ENCODE data around the gene BACE1.

The BACE1 gene

GRCh38 chr11:117309310-117309709 is 6.7 kb downstream of the BACE1 start:
- no peak for DNase-seq (ENCODE audit: low spot score)

- no peak for DNase-seq (ENCODE audit: low spot score)
Observed at GRCh38 chr11:117305145-117305544, 10.9 kb downstream of the BACE1 start.

DNA sequence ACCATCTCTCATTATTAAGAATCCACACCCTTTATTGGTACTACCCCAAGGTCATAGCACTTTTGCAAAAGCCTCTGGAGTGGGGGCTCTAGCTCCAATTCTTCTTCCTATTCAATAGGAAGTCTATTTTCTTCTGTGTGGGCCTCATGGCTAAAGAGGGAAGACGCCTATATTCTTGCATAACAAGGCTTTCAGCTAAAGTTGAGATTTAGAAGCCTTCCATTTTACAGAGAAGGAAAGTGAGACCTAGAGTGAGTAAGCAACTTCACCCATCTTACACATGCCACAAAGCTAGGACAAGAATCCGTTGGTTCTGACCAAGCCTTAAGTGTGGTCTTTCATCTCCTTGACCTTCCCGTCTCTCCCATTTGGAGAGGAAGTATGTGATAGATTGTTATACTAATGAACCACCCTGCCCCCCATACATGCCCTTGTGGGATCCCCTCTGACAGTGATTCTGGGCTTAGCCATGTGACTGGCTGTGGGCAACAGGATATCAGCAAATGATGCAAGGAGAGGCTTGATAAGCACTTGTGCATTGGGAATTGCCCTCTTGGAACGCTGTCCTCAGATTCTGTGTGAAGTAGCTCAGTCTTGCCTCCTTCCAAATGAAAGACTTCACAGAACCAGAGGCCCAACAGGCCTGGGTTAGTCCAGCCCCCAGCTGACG is 12.3 kb downstream of the BACE1 start:
- DNase-seq (ENCODE audit: low spot score): no peak

GRCh38 chr11:117303101-117303500 is 13.0 kb downstream of the BACE1 start:
- no peak for DNase-seq (ENCODE audit: low spot score)

DNA sequence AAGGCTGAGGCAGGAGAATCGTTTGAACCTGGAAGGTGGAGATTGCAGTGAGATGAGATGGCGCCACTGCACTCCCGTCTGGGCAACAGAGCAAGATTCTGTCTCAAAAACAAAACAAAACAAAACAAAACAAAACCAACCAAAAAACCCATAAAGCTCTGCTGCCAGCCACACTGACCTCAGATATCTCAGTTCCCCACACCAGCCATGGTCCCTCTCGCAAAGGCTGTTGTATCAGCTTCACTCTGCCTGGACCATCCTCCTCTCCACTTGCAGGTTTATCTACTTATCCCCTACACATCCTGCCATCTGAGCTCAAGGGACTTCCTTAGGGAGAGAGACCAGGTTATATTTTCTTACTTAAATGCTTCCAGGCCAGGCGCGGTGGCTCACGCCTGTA is 13.8 kb downstream of the BACE1 start:
- DNase-seq (ENCODE audit: low spot score): no peak

- DNase-seq (ENCODE audit: low spot score): no peak
Observed at GRCh38 chr11:117300773-117301172, 15.3 kb downstream of the BACE1 start.

DNA sequence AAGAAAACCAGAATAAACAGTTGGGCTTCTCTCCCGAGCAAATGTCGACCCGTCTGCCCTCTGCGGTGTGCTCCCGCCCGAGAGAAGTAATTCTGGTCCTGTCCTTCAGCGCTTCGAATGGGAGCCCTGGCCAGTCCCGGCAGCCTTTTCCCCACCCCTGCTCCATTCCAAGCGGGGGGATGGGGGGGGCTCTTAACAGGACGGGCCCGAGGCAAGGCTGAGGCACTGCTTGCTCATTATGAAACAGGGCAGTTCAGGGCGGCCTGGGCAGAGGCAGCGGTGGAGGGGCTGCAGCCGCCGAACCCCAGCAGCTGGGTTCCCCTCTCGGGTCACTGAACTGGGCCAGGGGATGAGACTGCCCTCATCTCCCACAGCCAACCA is 15.8 kb downstream of the BACE1 start:
- DNase-seq (ENCODE audit: low spot score): no peak

DNA sequence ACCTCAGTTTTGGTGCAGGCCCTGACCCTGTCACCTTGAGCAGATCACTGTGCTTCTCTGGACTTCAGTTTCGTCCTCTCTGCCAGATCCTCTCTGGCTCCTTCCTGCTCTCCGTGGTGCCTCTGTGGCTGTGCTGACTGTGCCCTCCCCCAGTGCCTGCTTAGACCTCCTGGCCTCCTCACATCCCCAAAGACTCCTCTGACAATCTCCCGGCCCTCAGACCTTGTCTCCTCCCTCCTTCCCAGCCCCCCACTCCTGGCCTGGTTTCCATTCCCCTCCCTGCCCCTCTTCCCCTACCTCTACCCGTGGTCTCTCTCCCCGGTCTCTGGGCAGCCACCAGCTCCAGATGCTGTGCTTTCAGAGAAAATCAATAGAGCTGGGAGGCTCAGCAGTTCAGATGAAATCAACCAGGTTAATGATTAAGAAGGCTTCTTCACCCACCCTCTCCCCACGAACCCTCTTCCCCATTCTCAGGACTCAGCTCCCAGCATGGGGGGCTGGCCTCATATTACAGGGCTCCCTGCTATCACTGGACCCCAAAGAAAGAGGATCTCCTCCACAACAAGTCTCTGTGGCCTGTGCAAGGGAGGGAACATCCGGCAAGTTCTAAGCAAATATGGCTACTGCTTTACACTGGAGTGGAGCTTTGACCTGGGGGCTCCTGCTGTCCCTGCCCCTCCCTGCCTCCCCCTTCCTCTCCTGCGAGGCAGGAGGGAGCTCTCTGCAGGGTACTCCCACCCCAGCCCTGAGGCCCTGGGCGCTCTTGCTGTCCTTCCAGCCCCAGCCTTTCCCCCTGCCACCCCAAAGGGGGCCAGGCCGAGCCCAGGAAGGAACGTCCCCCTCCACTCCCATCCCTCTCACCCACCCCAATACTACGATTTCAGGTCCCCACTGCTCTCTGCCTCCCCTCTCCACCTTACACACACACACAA is 16.4 kb downstream of the BACE1 start:
- DNase-seq (ENCODE audit: low spot score): no peak

GRCh38 chr11:117298195-117298594 is 17.9 kb downstream of the BACE1 start:
- DNase-seq (ENCODE audit: low spot score): no peak

GRCh38 chr11:117296881-117297280 is 19.2 kb downstream of the BACE1 start:
- no peak for DNase-seq (ENCODE audit: low spot score)

GRCh38 chr11:117295438-117296137 is 20.5 kb downstream of the BACE1 start:
- peak; percentile 41 for DNase-seq (ENCODE audit: low spot score)

DNA sequence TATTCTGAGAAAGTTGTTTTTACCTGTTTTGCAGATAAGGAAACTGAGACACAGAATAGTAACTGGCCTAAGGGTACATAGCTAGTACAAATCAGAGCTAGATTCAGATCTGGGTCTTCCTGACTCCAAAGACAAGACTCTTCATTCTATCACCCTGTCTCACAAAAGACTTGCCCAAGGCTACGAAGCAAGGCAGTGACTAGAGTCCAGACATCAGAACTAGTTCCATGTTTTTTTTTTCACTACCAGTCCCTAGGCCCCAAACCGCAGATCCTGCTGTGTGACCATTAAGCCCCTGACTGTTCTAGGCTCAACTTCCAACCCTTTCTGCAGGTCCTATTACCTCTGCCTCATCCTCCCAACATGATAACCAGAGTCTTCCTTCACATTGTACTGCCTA is 23.4 kb downstream of the BACE1 start:
- no peak for DNase-seq (ENCODE audit: low spot score)

- no peak for DNase-seq (ENCODE audit: low spot score)
Observed at GRCh38 chr11:117290809-117291396, 25.2 kb downstream of the BACE1 start, which contains the start of gene BACE1-AS. Gene BACE1-AS, plus strand, starts transcription at chr11:117291346.

DNA sequence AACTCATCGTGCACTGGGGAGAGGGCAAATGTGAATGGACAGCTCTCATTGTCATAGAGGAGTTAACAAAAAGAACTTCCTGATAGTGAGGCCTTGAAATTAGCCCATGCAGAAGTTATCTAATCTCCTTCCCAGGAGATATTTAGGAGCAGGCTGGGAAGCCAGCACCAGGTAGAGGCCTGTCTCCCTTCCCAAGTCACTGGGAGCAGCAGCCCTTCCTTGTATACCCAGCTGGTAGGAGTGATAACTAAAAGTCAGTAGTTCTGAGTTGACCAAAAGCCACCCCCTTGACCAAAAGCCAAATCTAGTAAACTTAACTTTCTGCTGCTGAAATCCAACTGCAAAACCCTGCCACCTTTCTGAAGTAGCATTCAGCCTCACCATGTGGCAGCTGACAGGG is 26.3 kb downstream of the BACE1 start:
- no peak for DNase-seq (ENCODE audit: low spot score)

- no peak for DNase-seq (ENCODE audit: low spot score)
Observed at GRCh38 chr11:117287668-117288067, 28.4 kb downstream of the BACE1 start.

DNA sequence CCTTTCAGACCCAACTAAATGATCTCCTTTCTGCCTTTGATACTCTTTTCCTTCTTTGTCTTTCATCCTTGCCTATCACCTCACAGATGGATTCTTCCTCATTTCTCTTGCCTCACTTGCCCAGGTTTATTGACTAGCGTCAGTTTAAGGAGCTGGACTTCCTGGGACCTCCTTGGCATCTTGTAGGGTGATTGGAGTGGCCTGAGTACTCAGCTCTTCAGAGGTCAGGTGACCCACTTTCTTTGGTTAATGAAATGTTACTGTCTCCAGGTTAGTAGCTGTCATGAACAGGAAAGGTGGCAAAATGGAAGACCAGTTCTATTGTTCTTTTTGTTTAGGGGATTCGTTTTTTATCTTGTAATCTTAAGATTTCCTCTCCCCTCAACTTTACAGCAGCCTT is 29.5 kb downstream of the BACE1 start:
- no peak for DNase-seq (ENCODE audit: low spot score)

GRCh38 chr11:117284053-117284452 is 32.0 kb downstream of the BACE1 start:
- DNase-seq (ENCODE audit: low spot score): no peak

DNA sequence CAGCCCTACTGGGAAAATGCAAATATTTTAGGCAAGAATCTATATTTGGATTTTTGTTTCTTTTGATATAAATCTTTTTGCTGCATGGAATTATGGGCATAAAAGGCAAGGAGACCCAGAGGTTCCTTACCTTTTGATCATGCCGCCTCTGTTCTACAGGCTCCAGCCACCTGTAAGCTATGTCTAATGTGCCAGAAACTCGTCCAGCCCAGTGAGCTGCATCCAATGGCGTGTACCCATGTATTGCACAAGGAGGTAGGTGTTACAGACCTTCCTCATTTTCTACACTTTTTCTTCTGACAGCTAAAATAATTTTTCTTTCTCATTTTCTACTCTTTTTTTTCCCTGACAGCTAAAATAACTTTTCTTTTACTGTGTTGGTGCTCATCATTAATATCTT is 33.1 kb downstream of the BACE1 start:
- DNase-seq (ENCODE audit: low spot score): no peak

DNA sequence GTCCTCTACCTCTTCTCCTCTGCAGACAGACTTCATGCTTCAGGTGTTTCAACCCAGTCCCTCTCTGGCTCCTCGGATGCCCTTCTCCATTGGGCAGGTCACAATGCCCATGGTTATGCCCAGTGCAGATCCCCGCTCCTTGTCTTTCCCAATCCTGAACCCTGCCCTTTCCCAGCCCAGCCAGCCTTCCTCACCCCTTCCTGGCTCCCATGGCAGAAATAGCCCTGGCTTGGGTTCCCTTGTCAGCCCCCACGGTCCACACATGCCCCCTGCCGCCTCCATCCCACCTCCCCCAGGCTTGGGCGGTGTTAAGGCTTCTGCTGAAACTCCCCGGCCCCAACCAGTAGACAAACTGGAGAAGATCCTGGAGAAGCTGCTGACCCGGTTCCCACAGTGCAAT is 34.2 kb downstream of the BACE1 start:
- DNase-seq (ENCODE audit: low spot score): no peak

- peak; percentile 73 for DNase-seq (ENCODE audit: low spot score)
Observed at GRCh38 chr11:117281159-117281558, 34.9 kb downstream of the BACE1 start.

GRCh38 chr11:117279711-117280376 is 36.2 kb downstream of the BACE1 start:
- DNase-seq (ENCODE audit: low spot score): no peak

DNA sequence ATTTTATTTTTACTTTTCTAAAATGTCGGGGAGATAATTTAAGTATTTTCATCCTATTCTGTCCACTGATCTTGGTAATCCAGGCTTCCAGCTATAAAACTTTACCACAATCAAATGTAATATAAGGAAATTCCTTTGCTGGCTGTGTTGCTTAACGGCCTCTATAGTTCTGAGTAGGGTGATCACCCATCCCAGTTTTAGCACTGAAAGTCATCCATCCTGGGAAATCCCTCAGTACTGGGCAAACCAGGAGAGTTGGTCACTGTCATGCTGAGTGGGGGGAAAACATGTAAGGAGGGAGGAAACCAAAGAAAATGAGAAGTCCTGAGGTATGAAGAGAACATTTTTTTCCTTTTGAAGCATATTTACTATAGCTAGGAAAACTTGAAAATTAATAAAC is 37.7 kb downstream of the BACE1 start:
- DNase-seq (ENCODE audit: low spot score): no peak

Data from COLO829 (cell line).